Naive B cell (primary cell): Measurements from ENCODE around the gene LRRTM3. TPM values are rescaled to one million over a fixed set of nuclear protein-coding genes. Genes with fewer than 3 reads are reported as not detected.

Experiments
- ATAC-seq, 2 donors: fragments of 150-1000 bp; cut with Tn5 transposase; 2 replicates each; pipeline ENCODE4 v1.10.0; 2021; ENCODE audit warnings: low read depth in 2 of 2, mild to moderate bottlenecking in 2 of 2, moderate library complexity in 2 of 2
- DNase-seq: peaks from one replicate; pipeline ENCODE4 v3.0.0; 2022
- H3K27ac Mint-ChIP-seq, 6 donors: one replicate each; pipeline ENCODE4 v1.8.0; 2020 to 2022; ENCODE audit warnings: mild to moderate bottlenecking in 6 of 6, mixed read lengths in 6 of 6, moderate library complexity in 5 of 6, inconsistent platforms in 2 of 6
- H3K27me3 Mint-ChIP-seq, 3 donors: one replicate each; pipeline ENCODE4 v1.8.0; 2021 to 2022; ENCODE audit warnings: mixed read lengths in 3 of 3, mild to moderate bottlenecking in 1 of 3
- H3K36me3 Mint-ChIP-seq, 2 donors: one replicate each; pipeline ENCODE4 v1.8.0; 2020 to 2022; ENCODE audit warnings: mixed read lengths in 2 of 2, inconsistent platforms in 1 of 2, mild to moderate bottlenecking in 1 of 2
- H3K4me1 Mint-ChIP-seq, 3 donors: one replicate each; pipeline ENCODE4 v1.8.0; 2020 to 2022; ENCODE audit warnings: mixed read lengths in 3 of 3, inconsistent platforms in 1 of 3, mild to moderate bottlenecking in 1 of 3, moderate library complexity in 1 of 3
- H3K4me3 Mint-ChIP-seq, 8 donors: one replicate each; pipeline ENCODE4 v1.8.0; 2020 to 2022; ENCODE audit warnings: mild to moderate bottlenecking in 8 of 8, mixed read lengths in 8 of 8, moderate library complexity in 8 of 8, inconsistent platforms in 2 of 8
- H3K9me3 Mint-ChIP-seq, 7 donors: one replicate each; pipeline ENCODE4 v1.8.0; 2020 to 2022; ENCODE audit warnings: mixed read lengths in 7 of 7, mild to moderate bottlenecking in 5 of 7, inconsistent platforms in 2 of 7, moderate library complexity in 1 of 7
- polyA plus RNA-seq, 6 donors: library from polyadenylated mRNA; unstranded; fragments of 300-500 nt; fragmentation: Illumina TruSeq; gene quantifications; one replicate each; pipeline ENCODE4 v1.2.3, GENCODE V29; 2021; ENCODE audit warnings: low read depth in 6 of 6

Gene LRRTM3
- polyA plus RNA-seq, 6 donors from 2014 or later = not detected

GRCh38 chr10:67011480-67011879, 85.6 kb downstream of the LRRTM3 start:
- no peak overlapping the region for H3K4me3 Mint-ChIP-seq

DNA sequence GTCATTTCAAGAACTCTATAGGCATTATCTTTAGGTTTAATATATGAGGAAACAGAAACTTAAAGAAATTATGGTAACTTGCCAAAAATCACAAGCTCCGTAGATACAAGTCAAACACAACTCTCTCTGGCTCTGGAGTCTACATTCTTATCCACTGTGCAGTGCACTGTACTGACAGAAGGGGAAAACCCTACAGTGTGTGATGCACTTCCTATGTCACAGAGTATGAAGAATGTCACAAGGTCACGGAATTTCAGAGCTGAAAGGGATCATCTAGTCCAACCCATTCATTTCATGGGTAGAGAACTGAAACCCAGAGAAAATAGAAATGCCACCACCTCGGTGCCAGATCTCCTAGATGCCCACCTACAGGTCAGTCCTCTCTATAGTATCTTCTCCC, 86.1 kb downstream of the LRRTM3 start:
- Mint-ChIP-seq H3K27me3 (no peaks in the 10 kb centered on the region), H3K9me3 (peaks cover 0 to 4% (median 0%) of the 10 kb centered on the region in 7 donors), H3K4me1 (no peaks in the 10 kb centered on the region), H3K27ac (no peak overlapping the region), H3K36me3 (no peaks in the 10 kb centered on the region), H3K4me3 (no peak overlapping the region)
- no peak for DNase-seq
- no peak for ATAC-seq

More at GRCh38 chr10:67011480-67011879, 85.6 kb downstream of the LRRTM3 start:
- Mint-ChIP-seq H3K27me3 (no peaks in the 10 kb centered on the region), H3K9me3 (peaks cover 0 to 4% (median 0%) of the 10 kb centered on the region in 7 donors), H3K36me3 (no peaks in the 10 kb centered on the region), H3K27ac (no peak overlapping the region), H3K4me1 (no peaks in the 10 kb centered on the region)
- no peak for ATAC-seq
- no peak for DNase-seq

DNA sequence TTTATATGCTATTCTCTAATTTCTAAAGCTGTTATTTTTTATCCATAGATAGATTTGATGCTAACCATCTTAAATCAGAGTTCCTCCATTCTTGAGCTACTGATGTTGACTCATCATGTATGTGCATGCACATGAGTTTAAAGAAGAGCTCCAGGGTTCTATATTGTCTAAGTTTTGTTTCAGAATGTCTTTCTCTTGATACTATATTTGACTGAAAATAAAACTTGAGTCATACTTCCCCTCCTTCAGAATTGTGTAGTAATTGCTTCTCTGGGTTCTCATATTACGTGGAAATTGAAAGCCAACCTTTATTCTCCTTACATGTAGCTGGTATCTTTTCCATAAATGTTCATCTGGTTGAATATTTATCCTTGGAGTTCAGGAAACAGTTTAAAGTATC, 89.4 kb downstream of the LRRTM3 start:
- H3K9me3 Mint-ChIP-seq = peaks cover 0 to 4% (median 0%) of the 10 kb centered on the region in 7 donors

DNA sequence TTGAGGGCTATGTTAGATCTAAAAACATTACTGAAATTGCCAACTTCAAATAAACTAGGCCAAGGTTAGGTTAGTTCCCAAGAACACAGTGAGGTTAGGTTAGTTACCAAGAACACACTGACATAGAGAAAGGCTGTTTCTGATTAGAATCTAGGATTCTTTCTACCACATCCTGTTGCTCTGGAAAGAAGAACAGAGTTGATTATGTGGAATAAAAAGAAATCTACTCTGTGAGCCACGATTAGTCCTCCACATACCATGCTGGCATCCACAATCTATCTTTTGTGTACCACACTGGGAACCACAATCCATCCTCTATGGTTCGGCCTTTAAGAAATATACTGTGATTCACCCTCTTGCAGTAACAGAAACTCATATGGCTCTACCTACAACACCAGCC, 91.4 kb downstream of the LRRTM3 start:
- ATAC-seq (no peak), DNase-seq (no peak)
- Mint-ChIP-seq H3K36me3 (no peaks in the 10 kb centered on the region), H3K27me3 (no peaks in the 10 kb centered on the region), H3K27ac (no peak overlapping the region), H3K4me3 (no peak overlapping the region), H3K4me1 (no peaks in the 10 kb centered on the region), H3K9me3 (peaks cover 0 to 4% (median 0%) of the 10 kb centered on the region in 7 donors)

More for the DNA sequence above, 89.4 kb downstream of the LRRTM3 start:
- Mint-ChIP-seq H3K4me3 (no peak overlapping the region), H3K27me3 (no peaks in the 10 kb centered on the region), H3K36me3 (no peaks in the 10 kb centered on the region), H3K4me1 (no peaks in the 10 kb centered on the region), H3K27ac (no peak overlapping the region)
- ATAC-seq (no peak), DNase-seq (no peak)

- Mint-ChIP-seq H3K36me3 (no peaks in the 10 kb centered on the region), H3K4me3 (no peak overlapping the region), H3K27me3 (no peaks in the 10 kb centered on the region), H3K27ac (no peak overlapping the region), H3K9me3 (peaks cover 0 to 5% (median 2%) of the 10 kb centered on the region in 7 donors), H3K4me1 (no peaks in the 10 kb centered on the region)
- DNase-seq (no peak), ATAC-seq (no peak)
Observed at GRCh38 chr10:67022099-67022498, 96.3 kb downstream of the LRRTM3 start.

DNA sequence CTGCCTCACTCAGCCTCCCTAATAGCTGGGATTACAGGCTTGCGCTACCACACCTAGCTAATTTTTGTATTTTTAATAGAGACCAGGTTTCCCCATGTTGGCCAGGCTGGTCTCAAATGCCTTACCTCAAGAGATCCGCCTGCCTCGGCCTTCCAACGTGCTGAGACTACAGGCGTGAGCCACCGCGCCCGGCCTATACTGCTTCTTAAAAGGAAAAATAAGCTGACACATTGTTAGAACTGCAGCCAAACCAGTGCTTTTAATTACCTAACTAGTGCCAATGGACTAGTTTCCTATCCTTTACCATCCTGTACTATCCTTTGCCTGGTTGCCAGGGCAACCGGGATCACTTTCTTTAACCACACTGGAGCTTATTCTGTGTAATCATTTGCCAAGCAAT, 108.0 kb downstream of the LRRTM3 start:
- Mint-ChIP-seq H3K4me1 (no peaks in the 10 kb centered on the region), H3K9me3 (peaks cover 0 to 10% (median 0%) of the 10 kb centered on the region in 7 donors), H3K4me3 (no peak overlapping the region), H3K27me3 (no peaks in the 10 kb centered on the region), H3K27ac (no peak overlapping the region), H3K36me3 (no peaks in the 10 kb centered on the region)
- ATAC-seq (no peak), DNase-seq (no peak)

GRCh38 chr10:67036808-67037207, 111.0 kb downstream of the LRRTM3 start:
- Mint-ChIP-seq H3K27ac (no peak overlapping the region), H3K4me3 (no peak overlapping the region), H3K9me3 (peaks cover 0 to 10% (median 0%) of the 10 kb centered on the region in 7 donors), H3K27me3 (no peaks in the 10 kb centered on the region), H3K36me3 (no peaks in the 10 kb centered on the region), H3K4me1 (no peaks in the 10 kb centered on the region)
- ATAC-seq = no peak
- no peak for DNase-seq

- DNase-seq (no peak), ATAC-seq (no peak)
- Mint-ChIP-seq H3K9me3 (peaks cover 0 to 6% (median 0%) of the 10 kb centered on the region in 7 donors), H3K27me3 (no peaks in the 10 kb centered on the region), H3K4me1 (no peaks in the 10 kb centered on the region), H3K27ac (no peak overlapping the region), H3K36me3 (no peaks in the 10 kb centered on the region), H3K4me3 (no peak overlapping the region)
Observed at GRCh38 chr10:67043041-67043440, 117.2 kb downstream of the LRRTM3 start.

GRCh38 chr10:67045404-67045803, 119.6 kb downstream of the LRRTM3 start:
- H3K4me1 Mint-ChIP-seq = no peaks in the 10 kb centered on the region
- H3K27me3 Mint-ChIP-seq = no peaks in the 10 kb centered on the region
- no peak for DNase-seq
- no peak for ATAC-seq
- no peaks in the 10 kb centered on the region for H3K36me3 Mint-ChIP-seq
- peaks cover 0 to 6% (median 0%) of the 10 kb centered on the region in 7 donors for H3K9me3 Mint-ChIP-seq
- no peak overlapping the region for H3K4me3 Mint-ChIP-seq
- H3K27ac Mint-ChIP-seq = no peak overlapping the region

GRCh38 chr10:67046507-67046906, 120.7 kb downstream of the LRRTM3 start:
- no peak for DNase-seq
- no peaks in the 10 kb centered on the region for H3K36me3 Mint-ChIP-seq
- no peaks in the 10 kb centered on the region for H3K4me1 Mint-ChIP-seq
- peaks cover 0 to 6% (median 0%) of the 10 kb centered on the region in 7 donors for H3K9me3 Mint-ChIP-seq
- H3K27me3 Mint-ChIP-seq = no peaks in the 10 kb centered on the region
- no peak for ATAC-seq
- no peak overlapping the region for H3K4me3 Mint-ChIP-seq
- H3K27ac Mint-ChIP-seq = no peak overlapping the region

DNA sequence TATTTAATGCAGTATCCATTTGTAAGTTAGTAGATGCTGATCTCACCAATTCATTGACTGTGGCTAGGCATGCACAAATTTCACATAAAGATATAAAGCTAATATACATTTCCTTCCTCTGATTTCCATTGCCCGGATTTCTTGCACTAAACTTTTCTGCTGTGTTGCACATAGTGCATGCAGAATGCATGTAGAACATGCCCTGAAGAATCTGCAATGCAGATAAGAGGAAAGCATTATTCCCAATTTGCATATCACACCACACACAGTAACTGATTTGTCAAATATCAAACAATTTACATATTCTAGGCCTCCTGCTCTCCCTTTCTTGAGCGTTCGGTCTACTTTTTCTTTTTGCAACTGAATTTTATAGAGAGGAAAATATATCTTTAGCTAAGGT, 124.2 kb downstream of the LRRTM3 start:
- Mint-ChIP-seq H3K27me3 (no peaks in the 10 kb centered on the region), H3K36me3 (no peaks in the 10 kb centered on the region), H3K27ac (no peak overlapping the region), H3K4me1 (no peaks in the 10 kb centered on the region), H3K4me3 (no peak overlapping the region), H3K9me3 (peaks cover 0 to 6% (median 2%) of the 10 kb centered on the region in 7 donors)
- DNase-seq (no peak), ATAC-seq (no peak)

DNA sequence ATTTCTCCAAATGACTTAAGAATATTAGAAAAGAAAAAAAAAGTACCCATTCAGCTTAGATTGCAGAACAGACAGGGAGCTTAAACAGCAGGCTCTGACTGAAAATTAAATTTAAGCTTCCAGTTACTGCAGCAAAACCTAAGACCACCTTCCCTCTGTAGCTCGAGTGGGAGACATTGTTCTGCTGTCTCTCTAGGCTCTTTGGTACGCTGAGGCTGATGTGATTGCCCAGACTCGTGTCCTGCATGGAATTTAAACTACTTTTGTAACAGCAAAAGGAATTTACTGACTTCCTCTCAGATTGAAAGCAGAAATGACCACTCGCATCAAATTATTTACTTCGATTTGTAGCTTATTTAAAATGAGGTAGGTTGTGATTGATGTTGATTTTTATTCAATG, 124.6 kb downstream of the LRRTM3 start:
- Mint-ChIP-seq H3K27ac (no peak overlapping the region), H3K9me3 (peaks cover 0 to 6% (median 2%) of the 10 kb centered on the region in 7 donors), H3K4me3 (no peak overlapping the region), H3K36me3 (no peaks in the 10 kb centered on the region), H3K4me1 (no peaks in the 10 kb centered on the region), H3K27me3 (no peaks in the 10 kb centered on the region)
- DNase-seq (no peak), ATAC-seq (no peak)

GRCh38 chr10:67072654-67073053, 146.8 kb downstream of the LRRTM3 start:
- Mint-ChIP-seq H3K36me3 (no peaks in the 10 kb centered on the region), H3K4me3 (no peak overlapping the region), H3K27ac (no peak overlapping the region), H3K9me3 (peaks cover 0 to 14% (median 0%) of the 10 kb centered on the region in 7 donors), H3K27me3 (no peaks in the 10 kb centered on the region), H3K4me1 (no peaks in the 10 kb centered on the region)
- ATAC-seq (no peak), DNase-seq (no peak)

DNA sequence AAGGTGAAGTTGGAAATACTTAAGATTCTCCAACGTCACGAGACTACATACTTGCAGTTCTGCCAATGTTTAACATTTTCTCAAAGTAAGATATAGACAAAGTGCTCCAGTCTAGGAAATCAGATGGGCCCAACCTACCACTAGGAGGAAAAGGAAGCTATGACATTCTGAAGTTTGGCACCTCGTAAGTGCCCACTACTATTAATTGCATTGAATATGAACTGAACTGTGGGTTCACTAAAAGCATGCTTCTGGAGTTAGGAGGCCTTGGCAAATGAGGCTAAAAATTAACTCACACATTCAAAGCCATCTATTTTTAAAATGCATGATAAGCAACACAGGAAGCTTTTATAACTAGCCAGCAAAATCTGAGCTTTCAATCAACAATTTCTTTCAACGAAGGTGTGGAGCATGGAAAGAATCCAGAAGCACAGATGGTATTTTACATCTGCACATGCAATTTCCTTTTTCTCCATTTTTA, 149.7 kb downstream of the LRRTM3 start:
- no peak for DNase-seq
- H3K9me3 Mint-ChIP-seq = peaks cover 0 to 14% (median 1%) of the 10 kb centered on the region in 7 donors

GRCh38 chr10:67076144-67076543, 150.3 kb downstream of the LRRTM3 start:
- Mint-ChIP-seq H3K36me3 (no peaks in the 10 kb centered on the region), H3K4me1 (no peaks in the 10 kb centered on the region), H3K4me3 (no peak overlapping the region), H3K9me3 (peaks cover 0 to 14% (median 1%) of the 10 kb centered on the region in 7 donors), H3K27ac (no peak overlapping the region), H3K27me3 (no peaks in the 10 kb centered on the region)
- no peak for ATAC-seq
- no peak for DNase-seq

More for the DNA sequence above, 149.7 kb downstream of the LRRTM3 start:
- H3K27ac Mint-ChIP-seq = no peak overlapping the region
- H3K4me1 Mint-ChIP-seq = no peaks in the 10 kb centered on the region
- ATAC-seq = no peak
- H3K4me3 Mint-ChIP-seq = no peak overlapping the region
- no peaks in the 10 kb centered on the region for H3K27me3 Mint-ChIP-seq
- no peaks in the 10 kb centered on the region for H3K36me3 Mint-ChIP-seq
